Small intestine (tissue), 7 donors: ENCODE results near the gene NEURL1B. TPM values are rescaled to one million over a fixed set of nuclear protein-coding genes. Genes with fewer than 3 reads are reported as not detected.

ENCODE experiments used
- DNase-seq, 2 donors: peaks; one replicate each; pipeline versions ENCODE4 v3.0.0 to v3.0.0-alpha.2; 2013
- FAIRE-seq: peaks from 2 replicates; lab custom pipeline; 2012; peaks lifted over from hg19 to GRCh38; lab: Jason Lieb, UNC
- H3K27ac ChIP-seq, 3 donors: one replicate each; pipeline ENCODE4 v1.5.1; 2013; ENCODE audit warnings: low read length in 2 of 3, mild to moderate bottlenecking in 2 of 3, control low read depth in 1 of 3, inconsistent platforms in 1 of 3, low read depth in 1 of 3, moderate library complexity in 1 of 3
- H3K27me3 ChIP-seq, 3 donors: one replicate each; pipeline ENCODE4 v1.6.1; 2013; ENCODE audit warnings: low read length in 3 of 3, inconsistent platforms in 1 of 3; ENCODE audit not compliant: control insufficient read depth in 3 of 3, insufficient read depth in 3 of 3
- H3K36me3 ChIP-seq, 3 donors: one replicate each; pipeline ENCODE4 v1.6.1; 2013; ENCODE audit warnings: low read length in 3 of 3, inconsistent platforms in 1 of 3, low read depth in 1 of 3, mild to moderate bottlenecking in 1 of 3, moderate library complexity in 1 of 3; ENCODE audit not compliant: control insufficient read depth in 3 of 3, insufficient read depth in 2 of 3
- H3K4me1 ChIP-seq, 3 donors: one replicate each; pipeline ENCODE4 v1.6.1; 2013; ENCODE audit warnings: low read length in 2 of 3, inconsistent platforms in 1 of 3, low read depth in 1 of 3, mild to moderate bottlenecking in 1 of 3, moderate library complexity in 1 of 3; ENCODE audit not compliant: control insufficient read depth in 3 of 3, insufficient read depth in 2 of 3
- H3K4me3 ChIP-seq, 3 donors: one replicate each; pipeline ENCODE4 v1.5.1; 2013; ENCODE audit warnings: low read length in 3 of 3, control low read depth in 1 of 3, inconsistent platforms in 1 of 3, low read depth in 1 of 3, mild to moderate bottlenecking in 1 of 3, moderate library complexity in 1 of 3
- H3K9me3 ChIP-seq, 2 donors: one replicate each; pipeline ENCODE4 v1.6.1; 2013; ENCODE audit warnings: low read depth in 1 of 2, low read length in 1 of 2; ENCODE audit not compliant: control insufficient read depth in 2 of 2, insufficient read depth in 1 of 2
- WGBS, 3 donors: extraction: QIAGEN DNeasy Blood & Tissue Kit; methylation state at CpG; one replicate each; pipeline ENCODE4 v1.1.7; 2013; 5-methylcytosine and 5-hydroxymethylcytosine counted together
- polyA plus RNA-seq, 4 donors: library from polyadenylated mRNA; stranded (reverse) in 3 of 4; unstranded in 1 of 4; fragments of 200-250 nt in 3 of 4; fragments of 120-200 nt in 1 of 4; gene quantifications; one replicate each; pipeline versions ENCODE4 v1.2.1 to v1.2.3, GENCODE V29; 2013
- donor health status: healthy with polysubstance abuse.
- donor health status: control.
- donor health status: control.
- donor health status: Bipolar disorder and iron deficiency.
- donor health status: healthy.

Gene NEURL1B
- polyA plus RNA-seq, 4 donors, result 2.7 to 21.0 (median 10.9) TPM

DNA sequence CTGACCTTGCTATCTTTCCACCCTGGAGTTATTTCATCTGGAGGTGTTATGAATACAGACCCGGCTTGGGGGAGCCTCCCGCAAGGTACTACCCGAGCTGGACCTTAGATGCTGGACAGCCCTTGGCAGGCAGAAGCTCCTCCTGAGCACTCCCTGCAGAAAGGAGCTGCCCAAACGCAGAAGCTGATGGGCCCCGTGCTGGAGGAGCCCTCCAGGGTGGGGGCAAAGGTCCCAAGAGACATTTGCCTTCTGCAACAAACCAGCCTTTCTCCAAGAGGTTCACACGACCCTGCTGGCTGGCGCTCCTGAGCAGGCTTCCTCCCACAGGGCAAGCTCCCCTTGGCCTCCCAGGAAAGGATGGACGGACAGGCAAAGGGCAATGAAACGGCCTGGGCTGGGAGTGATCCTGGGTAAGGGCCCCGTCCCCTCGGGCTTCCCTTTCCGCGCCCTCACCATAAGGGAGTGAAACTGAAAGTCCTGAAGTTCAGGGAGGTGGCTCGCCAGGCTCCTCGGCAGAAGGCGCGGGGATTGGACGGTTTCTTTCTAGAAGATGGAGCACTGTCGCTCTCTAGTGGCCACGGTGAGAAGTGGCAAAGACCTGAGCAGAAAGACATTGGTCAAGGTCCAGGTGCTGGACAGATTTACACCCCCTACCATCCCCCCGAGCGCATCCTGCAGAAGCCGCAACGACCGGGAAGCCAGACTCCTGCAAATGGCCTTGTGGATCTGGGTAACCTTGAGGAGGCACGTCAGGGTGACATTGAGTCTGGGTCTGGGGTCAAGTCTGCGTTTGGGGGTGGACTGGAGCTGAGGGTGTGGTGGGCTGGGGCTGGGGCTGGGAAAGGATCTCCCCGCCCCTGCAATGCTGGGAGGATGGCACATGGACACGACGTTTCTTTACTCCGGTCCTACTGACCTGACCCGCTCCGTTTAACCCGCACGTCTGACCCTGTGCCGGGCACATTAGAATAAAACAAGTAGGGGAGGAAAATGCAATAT, 56.4 kb downstream of the NEURL1B start:
- no peaks in the 10 kb centered on the region for H3K9me3 ChIP-seq
- FAIRE-seq (no peak), DNase-seq (peak; percentile 95 to 97)
- H3K4me3 ChIP-seq, result peak overlapping the region; percentile 38 to 70 (median 63)
- H3K36me3 ChIP-seq, result no peaks in the 10 kb centered on the region
- H3K27ac ChIP-seq, result peak overlapping the region; percentile 63 to 81 (median 70)
- H3K4me1 ChIP-seq, result peaks cover 0 to 28% (median 0%) of the 10 kb centered on the region in 3 donors
- 17 to 19% (median 19%) methylated on average over 36 of the region's 36 CpGs for WGBS, 3 donors
- no peaks in the 10 kb centered on the region for H3K27me3 ChIP-seq

GRCh38 chr5:172699423-172699822, 58.4 kb downstream of the NEURL1B start:
- FAIRE-seq (no peak), DNase-seq (no peak)
- Histone ChIP-seq H3K4me3 (no peak overlapping the region), H3K27ac (no peak overlapping the region), H3K36me3 (no peaks in the 10 kb centered on the region), H3K27me3 (peaks cover 0 to 3% (median 0%) of the 10 kb centered on the region in 3 donors), H3K9me3 (no peaks in the 10 kb centered on the region), H3K4me1 (peaks cover 0 to 28% (median 0%) of the 10 kb centered on the region in 3 donors)
- 76 to 92% (median 82%) methylated on average over 6 of the region's 6 CpGs for WGBS, 3 donors

GRCh38 chr5:172699999-172700364, 58.9 kb downstream of the NEURL1B start:
- Histone ChIP-seq H3K9me3 (no peaks in the 10 kb centered on the region), H3K27me3 (peaks cover 0 to 3% (median 0%) of the 10 kb centered on the region in 3 donors), H3K36me3 (no peaks in the 10 kb centered on the region), H3K4me1 (peaks cover 0 to 28% (median 0%) of the 10 kb centered on the region in 3 donors), H3K4me3 (no peak overlapping the region), H3K27ac (no peak overlapping the region)
- 32 to 61% (median 47%) methylated on average over 6 of the region's 6 CpGs for WGBS, 3 donors
- no peak for DNase-seq
- FAIRE-seq, result no peak

DNA sequence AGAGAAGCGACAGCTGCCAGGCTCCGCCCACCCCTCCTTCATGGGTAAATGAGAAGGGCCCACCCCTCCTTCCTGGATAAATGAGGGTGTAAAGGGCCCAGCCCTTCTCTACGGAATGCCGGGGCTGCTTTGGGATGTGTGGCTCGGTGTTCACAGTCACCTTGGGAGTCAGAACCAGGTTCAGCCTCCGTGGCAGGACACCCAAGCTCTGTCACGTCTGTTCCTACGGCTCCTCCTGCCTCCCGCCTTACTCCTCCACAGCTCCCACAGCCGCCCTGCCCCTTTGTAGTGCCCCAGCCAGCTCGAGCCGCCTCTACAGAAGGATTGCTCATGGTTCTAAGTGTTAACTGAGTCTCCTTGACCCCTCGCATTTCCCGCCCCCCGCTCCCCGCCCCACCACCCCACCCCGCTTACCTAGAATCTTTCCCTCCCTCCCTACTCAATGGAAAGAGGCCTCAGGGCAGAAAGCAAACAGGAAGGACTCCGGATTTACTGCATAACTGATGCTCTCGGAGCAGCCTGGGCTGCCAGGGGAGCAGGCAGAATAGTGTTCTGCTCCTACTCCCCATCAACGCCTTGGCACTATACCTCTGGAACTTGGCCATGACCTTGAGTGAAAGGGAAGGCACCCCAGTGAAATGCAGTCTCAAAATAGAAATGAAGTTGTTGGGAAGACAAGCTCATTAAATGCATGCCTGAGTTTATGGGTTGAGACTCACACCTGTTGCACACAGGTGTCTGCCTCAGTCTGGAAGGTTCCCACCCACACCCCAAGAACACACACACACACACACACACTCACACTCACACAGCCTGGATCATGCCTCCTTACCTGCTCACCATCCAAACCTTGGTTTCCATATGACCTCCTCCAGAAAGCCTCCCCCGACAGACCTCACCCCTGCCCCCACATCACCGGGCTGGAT, 59.6 kb downstream of the NEURL1B start:
- no peaks in the 10 kb centered on the region for H3K9me3 ChIP-seq
- 17 to 38% (median 26%) methylated on average over 19 to 22 of the region's 22 CpGs for WGBS, 3 donors
- DNase-seq (peak in 1 of 2 donors; percentile 73), FAIRE-seq (no peak)
- peaks cover 0 to 3% (median 0%) of the 10 kb centered on the region in 3 donors for H3K27me3 ChIP-seq
- H3K4me1 ChIP-seq, result peaks cover 0 to 28% (median 0%) of the 10 kb centered on the region in 3 donors
- no peaks in the 10 kb centered on the region for H3K36me3 ChIP-seq
- no peak overlapping the region for H3K4me3 ChIP-seq
- H3K27ac ChIP-seq, result no peak overlapping the region

DNA sequence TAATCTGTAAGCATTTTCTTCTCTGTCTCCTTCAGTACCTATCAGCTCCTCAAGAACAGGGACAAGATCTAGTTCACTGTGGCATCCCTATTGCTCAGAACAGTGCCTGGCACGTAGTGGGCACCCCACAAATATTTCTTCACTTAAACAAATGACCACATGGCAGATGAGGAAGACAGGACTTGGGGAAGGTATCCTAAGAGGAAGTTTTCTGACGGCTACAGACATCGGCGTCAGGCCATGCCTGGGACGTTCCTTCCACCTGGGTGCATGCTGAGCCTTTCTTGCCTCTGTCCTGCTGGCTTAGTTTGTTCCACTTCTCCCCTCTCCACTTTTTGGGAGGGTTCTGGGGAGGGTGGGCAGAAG, 60.2 kb downstream of the NEURL1B start:
- no peak overlapping the region for H3K4me3 ChIP-seq
- peaks cover 0 to 28% (median 0%) of the 10 kb centered on the region in 3 donors for H3K4me1 ChIP-seq
- peaks cover 0 to 3% (median 0%) of the 10 kb centered on the region in 3 donors for H3K27me3 ChIP-seq
- WGBS, 3 donors, result 42 to 61% (median 44%) methylated on average over 5 of the region's 5 CpGs
- H3K9me3 ChIP-seq, result peaks cover 0 to 3% of the 10 kb centered on the region in 2 donors
- DNase-seq (no peak), FAIRE-seq (no peak)
- no peak overlapping the region for H3K27ac ChIP-seq
- H3K36me3 ChIP-seq, result no peaks in the 10 kb centered on the region

GRCh38 chr5:172703952-172704351, 62.9 kb downstream of the NEURL1B start:
- WGBS, 3 donors, result 90 to 94% (median 94%) methylated on average over 7 of the region's 7 CpGs
- no peak for FAIRE-seq

DNA sequence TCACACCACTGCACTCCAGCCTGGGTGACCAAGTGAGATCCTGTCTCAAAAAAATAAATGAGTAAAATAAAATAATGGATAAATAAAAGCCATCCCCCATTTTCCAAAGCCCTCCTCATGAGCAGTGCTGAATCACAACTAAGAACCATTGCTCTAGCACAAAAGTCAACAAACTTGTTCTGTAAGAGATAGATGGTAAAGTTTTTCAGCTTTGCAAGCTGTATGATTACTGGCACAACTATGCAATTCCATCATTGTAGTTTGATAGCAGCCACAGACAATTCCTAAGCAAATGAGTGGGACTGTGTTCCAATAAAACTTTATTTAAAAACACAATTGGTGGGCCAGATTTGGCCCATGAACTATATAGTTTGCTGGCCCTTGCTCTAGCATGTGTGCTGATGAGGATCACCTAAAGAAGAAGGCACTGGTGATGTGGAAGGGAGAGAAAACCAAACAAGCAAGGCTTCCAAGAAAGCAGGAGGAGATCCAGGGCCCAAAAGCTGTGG, 64.6 kb downstream of the NEURL1B start:
- H3K27ac ChIP-seq, result no peak overlapping the region
- H3K36me3 ChIP-seq, result no peaks in the 10 kb centered on the region
- peaks cover 0 to 10% (median 3%) of the 10 kb centered on the region in 3 donors for H3K27me3 ChIP-seq
- no peak overlapping the region for H3K4me3 ChIP-seq
- peaks cover 0 to 3% of the 10 kb centered on the region in 2 donors for H3K9me3 ChIP-seq
- peaks cover 0 to 12% (median 0%) of the 10 kb centered on the region in 3 donors for H3K4me1 ChIP-seq
- FAIRE-seq, result no peak
- no peak for DNase-seq

More at GRCh38 chr5:172703952-172704351, 62.9 kb downstream of the NEURL1B start:
- Histone ChIP-seq H3K4me3 (no peak overlapping the region), H3K36me3 (no peaks in the 10 kb centered on the region), H3K9me3 (peaks cover 0 to 3% of the 10 kb centered on the region in 2 donors), H3K4me1 (peaks cover 0 to 17% (median 0%) of the 10 kb centered on the region in 3 donors), H3K27ac (no peak overlapping the region), H3K27me3 (peaks cover 0 to 10% (median 3%) of the 10 kb centered on the region in 3 donors)
- no peak for DNase-seq

DNA sequence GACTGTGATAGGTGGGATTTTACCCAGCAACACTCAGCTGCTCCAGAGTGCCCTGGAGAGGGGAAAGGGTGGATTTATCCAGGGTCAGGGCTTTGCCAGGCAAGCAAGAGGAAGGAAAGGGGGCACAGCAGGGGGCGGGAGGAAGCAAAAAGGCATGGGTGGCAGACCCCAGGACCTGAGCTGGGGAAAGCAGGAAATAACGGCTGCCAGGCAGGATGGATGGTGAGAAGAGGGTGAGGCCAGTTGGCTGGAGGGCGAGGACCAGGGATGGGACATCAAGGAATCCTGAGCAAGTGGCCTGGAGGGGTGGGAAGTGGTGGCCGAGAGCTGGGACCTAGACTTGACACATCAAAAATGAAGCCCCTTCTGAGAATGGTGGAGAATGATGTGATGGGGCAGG, 65.7 kb downstream of the NEURL1B start:
- 40 to 44% (median 43%) methylated on average over 4 of the region's 4 CpGs for WGBS, 3 donors
- no peaks in the 10 kb centered on the region for H3K36me3 ChIP-seq
- DNase-seq, result no peak
- no peak overlapping the region for H3K4me3 ChIP-seq
- H3K9me3 ChIP-seq, result peaks cover 0 to 3% of the 10 kb centered on the region in 2 donors
- H3K4me1 ChIP-seq, result peaks cover 0 to under 1% (median 0%) of the 10 kb centered on the region in 3 donors
- peaks cover 0 to 10% (median 3%) of the 10 kb centered on the region in 3 donors for H3K27me3 ChIP-seq
- FAIRE-seq, result no peak
- no peak overlapping the region for H3K27ac ChIP-seq
